SK-N-SH treated with all-trans-retinoic acid at 6 μM for 48 hours (cell line): ENCODE data around the gene TATDN3.

Experiments
- ATAC-seq: fragments of 200-7000 bp; cut with Tn5 transposase; 3 replicates; pipeline ENCODE4 v1.9.1; 2020; ENCODE audit warnings: mild to moderate bottlenecking, moderate library complexity
- ARNTL ChIP-seq: fragments of 450-650 bp; formaldehyde crosslinking; IDR thresholded peaks from 2 replicates; pipeline ENCODE4 v1.5.0; 2020; ENCODE audit warnings: low read depth, mild to moderate bottlenecking, moderate library complexity, borderline replicate concordance
- BACH2 ChIP-seq: fragments of 250-450 bp; sonication (Bioruptor Pico); IDR thresholded peaks from 2 replicates; pipeline ENCODE4 v1.9.0; 2021; ENCODE audit warnings: mild to moderate bottlenecking, borderline replicate concordance
- CREB5 ChIP-seq: fragments of 250-450 bp; sonication (Bioruptor Pico); IDR thresholded peaks from 2 replicates; pipeline ENCODE4 v1.5.1; 2020; ENCODE audit warnings: low read depth, mild to moderate bottlenecking, moderate library complexity
- CSDC2 ChIP-seq: fragments of 250-450 bp; sonication (Bioruptor Pico); IDR thresholded peaks from 2 replicates; pipeline ENCODE4 v1.5.0; 2020; ENCODE audit warnings: mild to moderate bottlenecking, moderate library complexity
- ESRRG ChIP-seq: fragments of 250-450 bp; sonication (Bioruptor Pico); IDR thresholded peaks from 2 replicates; pipeline ENCODE4 v1.6.1; 2021; ENCODE audit warnings: mild to moderate bottlenecking
- GLIS3 ChIP-seq: fragments of 250-450 bp; sonication (Bioruptor Pico); IDR thresholded peaks from 2 replicates; pipeline ENCODE4 v1.5.0; 2020; ENCODE audit warnings: mild to moderate bottlenecking, moderate library complexity
- ISL1 ChIP-seq: fragments of 250-450 bp; sonication (Bioruptor Pico); IDR thresholded peaks from 2 replicates; pipeline ENCODE4 v2.1.2; 2022; ENCODE audit warnings: mild to moderate bottlenecking, moderate library complexity
- OSR1 ChIP-seq: fragments of 250-450 bp; sonication (Bioruptor Pico); IDR thresholded peaks from 2 replicates; pipeline ENCODE4 v1.8.0; 2022; ENCODE audit warnings: moderate library complexity, mild to moderate bottlenecking, inconsistent platforms
- PPARA ChIP-seq: fragments of 250-450 bp; sonication (Bioruptor Pico); IDR thresholded peaks from 2 replicates; pipeline ENCODE4 v1.5.0; 2020; ENCODE audit warnings: mild to moderate bottlenecking, borderline replicate concordance
- RARB ChIP-seq: fragments of 250-450 bp; sonication (Bioruptor Pico); IDR thresholded peaks from 2 replicates; pipeline ENCODE4 v1.8.0; 2021; ENCODE audit warnings: mild to moderate bottlenecking, moderate library complexity
- SNAI2 ChIP-seq: fragments of 250-450 bp; sonication (Bioruptor Pico); IDR thresholded peaks from 2 replicates; pipeline ENCODE4 v1.5.0; 2020; ENCODE audit warnings: mild to moderate bottlenecking, moderate library complexity
- TCF4 ChIP-seq: fragments of 250-450 bp; sonication (Bioruptor Pico); IDR thresholded peaks from 2 replicates; pipeline ENCODE4 v1.8.0; 2021; ENCODE audit warnings: mild to moderate bottlenecking, moderate library complexity, borderline replicate concordance
- TOX ChIP-seq: fragments of 250-450 bp; sonication (Bioruptor Pico); IDR thresholded peaks from 2 replicates; pipeline ENCODE4 v1.8.0; 2021; ENCODE audit warnings: mild to moderate bottlenecking, moderate library complexity, borderline replicate concordance
- TSHZ2 ChIP-seq: fragments of 250-450 bp; sonication (Bioruptor Pico); IDR thresholded peaks from 2 replicates; pipeline ENCODE4 v1.5.0; 2020; ENCODE audit warnings: mild to moderate bottlenecking, moderate library complexity
- ZC3H10 ChIP-seq: fragments of 250-450 bp; sonication (Bioruptor Pico); IDR thresholded peaks from 2 replicates; pipeline ENCODE4 v1.5.1; 2021; ENCODE audit warnings: mild to moderate bottlenecking, moderate library complexity
- ZFP30 ChIP-seq: fragments of 450-650 bp; formaldehyde crosslinking; IDR thresholded peaks from 2 replicates; pipeline ENCODE4 v1.5.0; 2022; ENCODE audit warnings: mild to moderate bottlenecking, moderate library complexity
- ZNF565 ChIP-seq: fragments of 450-650 bp; formaldehyde crosslinking; conservative IDR thresholded peaks from 2 replicates; pipeline ENCODE4 v1.5.0; 2020; ENCODE audit warnings: low read depth, mild to moderate bottlenecking, moderate library complexity
- ZNF70 ChIP-seq: fragments of 450-650 bp; formaldehyde crosslinking; IDR thresholded peaks from 2 replicates; pipeline ENCODE4 v1.5.0; 2020; ENCODE audit warnings: mild to moderate bottlenecking, moderate library complexity
- ZNF8 ChIP-seq: fragments of 450-650 bp; formaldehyde crosslinking; IDR thresholded peaks from 2 replicates; pipeline ENCODE4 v1.5.0; 2020; ENCODE audit warnings: mild to moderate bottlenecking, moderate library complexity
- TF ChIP-seq, protein P1 (sequence below): fragments of 250-450 bp; sonication (Bioruptor Pico); IDR thresholded peaks from 2 replicates; pipeline ENCODE4 v1.8.0; 2021; ENCODE audit warnings: low read depth, mild to moderate bottlenecking, moderate library complexity, borderline replicate concordance
- TF ChIP-seq, protein P2 (sequence below): fragments of 250-450 bp; sonication (Bioruptor Pico); IDR thresholded peaks from 2 replicates; pipeline ENCODE4 v1.5.1; 2021; ENCODE audit warnings: mild to moderate bottlenecking, moderate library complexity

Gene TATDN3

GRCh38 chr1:212820969-212821368 is 29.3 kb downstream of the TATDN3 start:
- TF ChIP-seq RARB (CRISPR knock-in tag) (no peak), ZC3H10 (CRISPR knock-in tag) (no peak), TCF4 (CRISPR knock-in tag) (no peak), ZNF565 (CRISPR knock-in tag) (no peak), GLIS3 (CRISPR knock-in tag) (no peak), ESRRG (CRISPR knock-in tag) (no peak), ISL1 (no peak), ZNF8 (no peak)
- TF ChIP-seq, protein P1, sequence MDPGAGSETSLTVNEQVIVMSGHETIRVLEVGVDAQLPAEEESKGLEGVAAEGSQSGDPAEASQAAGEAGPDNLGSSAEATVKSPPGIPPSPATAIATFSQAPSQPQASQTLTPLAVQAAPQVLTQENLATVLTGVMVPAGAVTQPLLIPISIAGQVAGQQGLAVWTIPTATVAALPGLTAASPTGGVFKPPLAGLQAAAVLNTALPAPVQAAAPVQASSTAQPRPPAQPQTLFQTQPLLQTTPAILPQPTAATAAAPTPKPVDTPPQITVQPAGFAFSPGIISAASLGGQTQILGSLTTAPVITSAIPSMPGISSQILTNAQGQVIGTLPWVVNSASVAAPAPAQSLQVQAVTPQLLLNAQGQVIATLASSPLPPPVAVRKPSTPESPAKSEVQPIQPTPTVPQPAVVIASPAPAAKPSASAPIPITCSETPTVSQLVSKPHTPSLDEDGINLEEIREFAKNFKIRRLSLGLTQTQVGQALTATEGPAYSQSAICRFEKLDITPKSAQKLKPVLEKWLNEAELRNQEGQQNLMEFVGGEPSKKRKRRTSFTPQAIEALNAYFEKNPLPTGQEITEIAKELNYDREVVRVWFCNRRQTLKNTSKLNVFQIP (CRISPR knock-in tag) = no peak
- no peak for ATAC-seq

GRCh38 chr1:212822956-212823355 is 31.3 kb downstream of the TATDN3 start:
- ATAC-seq = no peak
- TF ChIP-seq ZNF565 (CRISPR knock-in tag) = no peak
- no peak for TF ChIP-seq BACH2
- TF ChIP-seq TOX (CRISPR knock-in tag) = no peak
- TF ChIP-seq RARB (CRISPR knock-in tag) = no peak
- no peak for TF ChIP-seq ZFP30
- no peak for TF ChIP-seq ZNF70 (CRISPR knock-in tag)
- no peak for TF ChIP-seq TCF4 (CRISPR knock-in tag)
- TF ChIP-seq CREB5 (CRISPR knock-in tag) = no peak
- no peak for TF ChIP-seq ZC3H10 (CRISPR knock-in tag)
- TF ChIP-seq ZNF8 = no peak
- TF ChIP-seq ARNTL (CRISPR knock-in tag) = no peak
- TF ChIP-seq PPARA = no peak
- no peak for TF ChIP-seq GLIS3 (CRISPR knock-in tag)
- TF ChIP-seq, protein P2, sequence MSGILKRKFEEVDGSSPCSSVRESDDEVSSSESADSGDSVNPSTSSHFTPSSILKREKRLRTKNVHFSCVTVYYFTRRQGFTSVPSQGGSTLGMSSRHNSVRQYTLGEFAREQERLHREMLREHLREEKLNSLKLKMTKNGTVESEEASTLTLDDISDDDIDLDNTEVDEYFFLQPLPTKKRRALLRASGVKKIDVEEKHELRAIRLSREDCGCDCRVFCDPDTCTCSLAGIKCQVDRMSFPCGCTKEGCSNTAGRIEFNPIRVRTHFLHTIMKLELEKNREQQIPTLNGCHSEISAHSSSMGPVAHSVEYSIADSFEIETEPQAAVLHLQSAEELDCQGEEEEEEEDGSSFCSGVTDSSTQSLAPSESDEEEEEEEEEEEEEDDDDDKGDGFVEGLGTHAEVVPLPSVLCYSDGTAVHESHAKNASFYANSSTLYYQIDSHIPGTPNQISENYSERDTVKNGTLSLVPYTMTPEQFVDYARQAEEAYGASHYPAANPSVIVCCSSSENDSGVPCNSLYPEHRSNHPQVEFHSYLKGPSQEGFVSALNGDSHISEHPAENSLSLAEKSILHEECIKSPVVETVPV (CRISPR knock-in tag) = no peak
- no peak for TF ChIP-seq SNAI2 (CRISPR knock-in tag)
- no peak for TF ChIP-seq ISL1
- no peak for TF ChIP-seq TSHZ2 (CRISPR knock-in tag)

- no peak for ATAC-seq
- TF ChIP-seq ZC3H10 (CRISPR knock-in tag) = no peak
- TF ChIP-seq TCF4 (CRISPR knock-in tag) = no peak
- TF ChIP-seq ZFP30 = no peak
- TF ChIP-seq TOX (CRISPR knock-in tag) = no peak
- no peak for TF ChIP-seq RARB (CRISPR knock-in tag)
- no peak for TF ChIP-seq ISL1
- TF ChIP-seq ZNF8 = no peak
- no peak for TF ChIP-seq ESRRG (CRISPR knock-in tag)
- TF ChIP-seq ZNF70 (CRISPR knock-in tag) = no peak
- TF ChIP-seq PPARA = no peak
- TF ChIP-seq CSDC2 (CRISPR knock-in tag) = no peak
- no peak for TF ChIP-seq ZNF565 (CRISPR knock-in tag)
- no peak for TF ChIP-seq OSR1 (CRISPR knock-in tag)
- TF ChIP-seq CREB5 (CRISPR knock-in tag) = no peak
Observed at GRCh38 chr1:212824201-212824600, 32.5 kb downstream of the TATDN3 start.
